Upper lobe of right lung (tissue), 1 donor: ENCODE measurements around the gene CRIP2. TPM values are rescaled to one million over a fixed set of nuclear protein-coding genes. Genes with fewer than 3 reads are reported as not detected.

Experiments
- ATAC-seq: fragments of 200-7000 bp; cut with Tn5 transposase; one replicate; pipeline ENCODE4 v1.9.1; 2020; ENCODE audit warnings: mild to moderate bottlenecking, moderate library complexity
- DNase-seq: peaks from one replicate; pipeline ENCODE4 v3.0.0-alpha.2; 2020
- H3K27ac ChIP-seq: fragments of 200-600 bp; one replicate; pipeline ENCODE4 v1.8.0; 2022
- H3K27me3 ChIP-seq: fragments of 200-600 bp; one replicate; pipeline ENCODE4 v1.8.0; 2022; ENCODE audit warnings: mild to moderate bottlenecking
- H3K36me3 ChIP-seq: fragments of 200-600 bp; one replicate; pipeline ENCODE4 v1.8.0; 2022
- H3K4me1 ChIP-seq: fragments of 200-600 bp; one replicate; pipeline ENCODE4 v1.8.0; 2022
- H3K4me3 ChIP-seq: fragments of 200-600 bp; one replicate; pipeline ENCODE4 v1.8.0; 2022; ENCODE audit warnings: mild to moderate bottlenecking
- H3K9me3 ChIP-seq: fragments of 200-600 bp; one replicate; pipeline ENCODE4 v1.8.0; 2022
- intact Hi-C: fragments of 100-400 bp; cut with DNase I; formaldehyde crosslinking; loops from one replicate; pipeline ENCODE4 v1.11.0; 2022
- total RNA-seq: library from RNA; stranded (reverse); fragmentation: NEBNext Ultra II Directional; extraction: Animal tissue kit (Norgen Biotek cat#: 25700); gene quantifications from one replicate; pipeline ENCODE4 v1.2.1, GENCODE V29; 2021
- TF ChIP-seq, protein P1 (sequence below): fragments of 200-600 bp; IDR thresholded peaks from one replicate; pipeline ENCODE4 v1.8.0; 2022; ENCODE audit warnings: antibody characterized with exemption
- donor health status: DM: no; HTN: yes; CAD: no; lungs with severe emphysema.

CRIP2 gene
- total RNA-seq, 1 donor from 2014 or later: 191 TPM

- ATAC-seq (peak; percentile 11), DNase-seq (peak; percentile 89)
- peak overlapping the region; percentile 91 for H3K27ac ChIP-seq
- H3K36me3 ChIP-seq: no peaks in the 10 kb centered on the region
- no peaks in the 10 kb centered on the region for H3K9me3 ChIP-seq
- intact Hi-C loops: loop anchor here (10.0 kb wide), 1 partner anchor 95 kb away; the partner anchor contains the start of gene TEX22
- H3K4me1 ChIP-seq: peaks cover 35% of the 10 kb centered on the region
- H3K4me3 ChIP-seq: peak overlapping the region; percentile 73
- TF ChIP-seq, protein P1, sequence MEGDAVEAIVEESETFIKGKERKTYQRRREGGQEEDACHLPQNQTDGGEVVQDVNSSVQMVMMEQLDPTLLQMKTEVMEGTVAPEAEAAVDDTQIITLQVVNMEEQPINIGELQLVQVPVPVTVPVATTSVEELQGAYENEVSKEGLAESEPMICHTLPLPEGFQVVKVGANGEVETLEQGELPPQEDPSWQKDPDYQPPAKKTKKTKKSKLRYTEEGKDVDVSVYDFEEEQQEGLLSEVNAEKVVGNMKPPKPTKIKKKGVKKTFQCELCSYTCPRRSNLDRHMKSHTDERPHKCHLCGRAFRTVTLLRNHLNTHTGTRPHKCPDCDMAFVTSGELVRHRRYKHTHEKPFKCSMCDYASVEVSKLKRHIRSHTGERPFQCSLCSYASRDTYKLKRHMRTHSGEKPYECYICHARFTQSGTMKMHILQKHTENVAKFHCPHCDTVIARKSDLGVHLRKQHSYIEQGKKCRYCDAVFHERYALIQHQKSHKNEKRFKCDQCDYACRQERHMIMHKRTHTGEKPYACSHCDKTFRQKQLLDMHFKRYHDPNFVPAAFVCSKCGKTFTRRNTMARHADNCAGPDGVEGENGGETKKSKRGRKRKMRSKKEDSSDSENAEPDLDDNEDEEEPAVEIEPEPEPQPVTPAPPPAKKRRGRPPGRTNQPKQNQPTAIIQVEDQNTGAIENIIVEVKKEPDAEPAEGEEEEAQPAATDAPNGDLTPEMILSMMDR: peak; percentile 53
- H3K27me3 ChIP-seq: no peaks in the 10 kb centered on the region
Observed at GRCh38 chr14:105489542-105490266, 15.1 kb downstream of the CRIP2 start.

GRCh38 chr14:105490267-105490571 is 15.6 kb downstream of the CRIP2 start:
- Histone ChIP-seq H3K36me3 (no peaks in the 10 kb centered on the region), H3K27ac (peak overlapping the region; percentile 91), H3K27me3 (no peaks in the 10 kb centered on the region), H3K4me1 (peaks cover 35% of the 10 kb centered on the region), H3K9me3 (no peaks in the 10 kb centered on the region), H3K4me3 (peak overlapping the region; percentile 73)
- no peak for DNase-seq
- intact Hi-C loops: loop anchor here (10.0 kb wide), 1 partner anchor 95 kb away; the partner anchor contains the start of gene TEX22
- no peak for ATAC-seq
- TF ChIP-seq, protein P1: no peak

DNA sequence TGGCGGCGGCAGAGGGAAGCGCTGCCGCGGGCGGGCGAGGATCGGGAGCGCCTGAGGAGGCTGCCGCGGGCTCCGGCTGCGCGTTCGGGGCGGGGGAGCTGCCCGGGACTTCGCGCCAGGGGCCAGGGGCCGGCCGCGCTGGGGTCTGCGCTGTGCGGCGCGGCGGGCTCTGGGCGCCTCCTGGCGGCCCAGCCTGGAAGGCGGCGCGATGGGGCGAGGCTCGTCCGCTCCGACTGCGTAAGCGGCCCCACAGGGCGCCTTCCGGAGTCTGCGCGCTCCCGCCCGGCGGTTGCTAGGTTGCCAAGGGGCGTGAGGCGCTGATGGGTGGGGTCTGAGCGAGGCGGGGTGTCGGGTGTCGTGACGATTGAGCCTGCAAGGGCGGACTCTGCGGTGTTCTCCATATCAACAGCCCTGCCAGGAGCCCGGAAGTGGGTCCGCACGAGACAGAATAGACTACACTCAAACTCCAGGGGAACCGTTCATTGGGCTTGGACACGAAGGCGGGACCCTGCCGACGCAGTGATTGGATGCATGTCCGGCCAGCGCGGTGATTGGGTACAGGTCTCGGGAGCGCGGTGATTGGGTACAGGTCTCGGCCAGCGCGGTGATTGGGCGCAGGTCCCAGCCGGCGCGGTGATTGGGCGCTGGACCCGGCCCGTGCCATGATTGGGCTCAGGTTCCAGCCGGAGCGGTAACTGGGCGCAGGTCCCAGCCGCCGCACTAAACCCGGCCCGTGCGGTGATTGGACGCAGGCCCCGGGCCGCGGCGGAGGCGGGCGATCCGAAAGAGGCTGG is 16.1 kb downstream of the CRIP2 start, which contains the start of gene TEDC1:
Gene TEDC1 (plus strand): TSS at position 675 of the 794 bp plus-strand sequence. CDS start 130 bp downstream, outside the sequence.
- Histone ChIP-seq H3K9me3 (no peaks in the 10 kb centered on the region), H3K27me3 (no peaks in the 10 kb centered on the region), H3K27ac (peak within 1 kb of the TSS; percentile 91), H3K4me3 (peak within 1 kb of the TSS; percentile 77), H3K36me3 (no peaks in the 10 kb centered on the region), H3K4me1 (peaks cover 30% of the 10 kb centered on the region)
- TF ChIP-seq, protein P1: peak; percentile 69
- DNase-seq (peak; percentile 100), ATAC-seq (peak; percentile 86)
- intact Hi-C loops: loop anchor here (10.0 kb wide), 1 partner anchor 96 kb away; the partner anchor contains the start of gene TEX22

DNA sequence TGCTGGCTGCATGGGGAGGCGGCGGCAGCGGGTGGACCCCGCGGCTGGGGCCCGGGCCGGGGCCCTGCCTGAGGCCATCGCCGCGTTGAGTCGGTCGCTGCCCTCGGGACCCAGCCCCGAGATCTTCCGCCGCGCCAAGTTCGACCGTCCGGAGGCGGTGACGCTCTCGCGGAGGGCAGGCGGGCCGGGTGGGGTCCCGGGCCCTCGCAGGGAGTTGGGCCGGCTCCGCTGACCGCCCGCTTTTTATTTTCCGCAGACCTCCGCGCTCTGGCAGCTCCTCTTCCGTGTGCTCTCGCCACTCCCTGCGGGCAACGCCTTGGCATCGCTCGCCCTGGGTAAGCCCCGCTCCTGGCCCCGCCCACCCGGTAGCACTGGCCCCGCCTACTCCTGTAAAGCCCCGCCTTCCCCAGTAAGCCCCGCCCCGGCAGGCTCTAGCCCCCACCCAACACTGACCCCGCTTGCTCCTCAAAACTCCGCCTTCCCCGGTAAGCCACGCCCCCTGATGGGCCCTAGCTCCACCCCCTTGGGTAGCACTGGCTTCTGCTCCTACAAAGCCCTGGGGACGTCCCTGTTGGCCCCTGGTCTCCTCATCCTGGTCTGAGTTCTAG is 16.8 kb downstream of the CRIP2 start:
- peaks cover 23% of the 10 kb centered on the region for H3K4me1 ChIP-seq
- no peaks in the 10 kb centered on the region for H3K27me3 ChIP-seq

More for the DNA sequence above, 16.8 kb downstream of the CRIP2 start:
- H3K36me3 ChIP-seq: no peaks in the 10 kb centered on the region
- H3K4me3 ChIP-seq: peak overlapping the region; percentile 77
- intact Hi-C loops: loop anchor here (10.0 kb wide), 1 partner anchor 97 kb away; the partner anchor contains the start of gene TEX22
- DNase-seq (peak; percentile 87), ATAC-seq (peak; percentile 12)
- H3K9me3 ChIP-seq: no peaks in the 10 kb centered on the region
- TF ChIP-seq, protein P1: no peak
- peak overlapping the region; percentile 87 for H3K27ac ChIP-seq
